ENCODE data around the gene FLRT2.

The FLRT2 gene

GRCh38 chr14:85575617-85575898 lies 45.6 kb downstream of the FLRT2 start:
- CTCF ChIA-PET, result no interaction called here
- no peak for DNase-seq (ENCODE audit: low spot score)
- POLR2A ChIA-PET (ENCODE audit: low non-redundant PET), result no interaction called here
- H3K27ac ChIP-seq, result no peak overlapping the region
- no peak for TF ChIP-seq CTCF (conservative IDR thresholded peaks at IDR 0.05; ENCODE audit: low read depth)

GRCh38 chr14:85576218-85576617 lies 46.3 kb downstream of the FLRT2 start:
- no peak overlapping the region for H3K27ac ChIP-seq
- CTCF ChIA-PET, result interaction anchor here (0.7 to 0.8 kb wide), 2 partner anchors 34 to 66 kb away, joined by 3 to 4 read pairs; no protein-coding TSS in a partner anchor
- POLR2A ChIA-PET (ENCODE audit: low non-redundant PET), result no interaction called here
- no peak for DNase-seq (ENCODE audit: low spot score)
- no peak for TF ChIP-seq CTCF (conservative IDR thresholded peaks at IDR 0.05; ENCODE audit: low read depth)

- TF ChIP-seq CTCF (conservative IDR thresholded peaks at IDR 0.05; ENCODE audit: low read depth), result no peak
- ChIA-PET POLR2A (ENCODE audit: low non-redundant PET) (no interaction called here), CTCF (interaction anchor here (0.6 to 0.8 kb wide), 3 partner anchors 35 to 326 kb away, joined by 3 to 4 read pairs (median 3); no protein-coding TSS in a partner anchor)
- H3K27ac ChIP-seq, result no peak overlapping the region
- no peak for DNase-seq (ENCODE audit: low spot score)
Observed at GRCh38 chr14:85576848-85577542, 47.1 kb downstream of the FLRT2 start.

GRCh38 chr14:85577543-85578114 lies 47.7 kb downstream of the FLRT2 start:
- no peak overlapping the region for H3K27ac ChIP-seq
- POLR2A ChIA-PET (ENCODE audit: low non-redundant PET), result no interaction called here

GRCh38 chr14:85578357-85578756 lies 48.4 kb downstream of the FLRT2 start:
- ChIA-PET CTCF (interaction anchor here (0.7 kb wide), 1 partner anchor 24 kb away, joined by 3 read pairs; no protein-coding TSS in a partner anchor), POLR2A (ENCODE audit: low non-redundant PET) (no interaction called here)
- H3K27ac ChIP-seq, result no peak overlapping the region
- no peak for DNase-seq (ENCODE audit: low spot score)
- no peak for TF ChIP-seq CTCF (conservative IDR thresholded peaks at IDR 0.05; ENCODE audit: low read depth)

More at GRCh38 chr14:85577543-85578114, 47.7 kb downstream of the FLRT2 start:
- CTCF ChIA-PET, result interaction anchor here (0.6 kb wide), 1 partner anchor 327 kb away, joined by 3 read pairs; no protein-coding TSS in a partner anchor
- DNase-seq (ENCODE audit: low spot score), result no peak
- TF ChIP-seq CTCF (conservative IDR thresholded peaks at IDR 0.05; ENCODE audit: low read depth), result no peak

- no peak for TF ChIP-seq CTCF (conservative IDR thresholded peaks at IDR 0.05; ENCODE audit: low read depth)
- POLR2A ChIA-PET (ENCODE audit: low non-redundant PET), result no interaction called here
- no peak overlapping the region for H3K27ac ChIP-seq
- DNase-seq (ENCODE audit: low spot score), result no peak
- CTCF ChIA-PET, result no interaction called here
Observed at GRCh38 chr14:85578930-85579329, 49.0 kb downstream of the FLRT2 start.
